HEK293 (cell line): ENCODE measurements around the gene ARPC2.

Experiments used
- CTCF ChIA-PET: fragments of 350-600 bp; formaldehyde crosslinking; extraction: SDS; loops from one replicate; lab custom pipeline; 2021; ENCODE audit warnings: antibody characterized with exemption; lab: Yijun Ruan, JAX
- POLR2A ChIA-PET: fragments of 300-600 bp; formaldehyde crosslinking; extraction: SDS; loops from one replicate; lab custom pipeline; 2020; ENCODE audit warnings: antibody characterized with exemption, inconsistent platforms; lab: Yijun Ruan, JAX
- H3K27ac ChIP-seq: fragments of 200-500 bp; sonication (Bioruptor generic); 2 replicates; pipeline ENCODE4 v1.5.1; 2014; ENCODE audit warnings: low read depth, low read length, control low read depth, inconsistent platforms; ENCODE audit errors: extremely low read depth
- H3K36me3 ChIP-seq, 2 experiments: fragments of 200-500 bp in 1 of 2; sonication (Bioruptor generic) in 1 of 2; 1 replicate in 1 of 2; 2 replicates in 1 of 2; pipeline ENCODE4 v1.5.1; 2014 to 2017; ENCODE audit warnings: inconsistent platforms in 2 of 2, low read length in 2 of 2; ENCODE audit not compliant: control insufficient read depth in 2 of 2, insufficient read depth in 1 of 2
- H3K4me1 ChIP-seq: fragments of 200-500 bp; sonication (Bioruptor generic); 2 replicates; pipeline ENCODE4 v1.5.1; 2014; ENCODE audit warnings: mild to moderate bottlenecking, low read length, inconsistent platforms; ENCODE audit not compliant: control insufficient read depth, insufficient read depth
- H3K4me3 ChIP-seq: 2 replicates; pipeline ENCODE4 v1.5.1; 2011; ENCODE audit warnings: low read depth, mild to moderate bottlenecking, control low read depth, low read length, moderate library complexity
- H3K9me3 ChIP-seq: fragments of 200-500 bp; sonication (Bioruptor generic); 2 replicates; pipeline ENCODE4 v1.5.1; 2014; ENCODE audit warnings: low read depth, low read length, inconsistent platforms; ENCODE audit not compliant: control insufficient read depth, insufficient read depth
- GLIS2 ChIP-seq: fragments of 450-650 bp; formaldehyde crosslinking; IDR thresholded peaks from 2 replicates; pipeline ENCODE4 v1.5.1; 2016; ENCODE audit warnings: missing biosample characterization, missing genetic modification characterization
- KLF7 ChIP-seq: fragments of 450-650 bp; formaldehyde crosslinking; IDR thresholded peaks from 2 replicates; pipeline ENCODE4 v1.5.1; 2016; ENCODE audit warnings: missing biosample characterization, missing genetic modification characterization, borderline replicate concordance
- KLF8 ChIP-seq: fragments of 450-650 bp; formaldehyde crosslinking; IDR thresholded peaks from 2 replicates; pipeline ENCODE4 v1.5.1; 2016; ENCODE audit warnings: missing biosample characterization, missing genetic modification characterization
- KLF9 ChIP-seq: fragments of 450-650 bp; formaldehyde crosslinking; IDR thresholded peaks from 2 replicates; pipeline ENCODE4 v1.5.1; 2016; ENCODE audit warnings: missing biosample characterization, missing genetic modification characterization, low read depth
- PRDM10 ChIP-seq: fragments of 450-650 bp; formaldehyde crosslinking; IDR thresholded peaks from 2 replicates; pipeline ENCODE4 v1.5.1; 2016; ENCODE audit warnings: missing biosample characterization, missing genetic modification characterization
- SP3 ChIP-seq: fragments of 450-650 bp; formaldehyde crosslinking; IDR thresholded peaks from 2 replicates; pipeline ENCODE4 v1.5.1; 2016; ENCODE audit warnings: missing biosample characterization, missing genetic modification characterization
- YY1 ChIP-seq: fragments of 450-650 bp; formaldehyde crosslinking; IDR thresholded peaks from 2 replicates; pipeline ENCODE4 v1.5.1; 2018; ENCODE audit warnings: missing biosample characterization, missing genetic modification characterization
- ZBTB17 ChIP-seq: fragments of 450-650 bp; formaldehyde crosslinking; IDR thresholded peaks from 2 replicates; pipeline ENCODE4 v1.5.1; 2016; ENCODE audit warnings: missing biosample characterization, missing genetic modification characterization
- ZBTB20 ChIP-seq: fragments of 450-650 bp; formaldehyde crosslinking; IDR thresholded peaks from 2 replicates; pipeline ENCODE4 v1.5.1; 2016; ENCODE audit warnings: missing biosample characterization, missing genetic modification characterization
- ZEB2 ChIP-seq: fragments of 450-650 bp; formaldehyde crosslinking; IDR thresholded peaks from 2 replicates; pipeline ENCODE4 v1.5.1; 2016; ENCODE audit warnings: missing biosample characterization, missing genetic modification characterization
- ZNF24 ChIP-seq: fragments of 450-650 bp; formaldehyde crosslinking; IDR thresholded peaks from 2 replicates; pipeline ENCODE4 v1.5.1; 2016; ENCODE audit warnings: missing biosample characterization, missing genetic modification characterization
- ZNF391 ChIP-seq: fragments of 450-650 bp; formaldehyde crosslinking; IDR thresholded peaks from 2 replicates; pipeline ENCODE4 v1.5.1; 2016; ENCODE audit warnings: low read depth, missing biosample characterization, missing genetic modification characterization, borderline replicate concordance
- ZNF513 ChIP-seq: fragments of 450-650 bp; IDR thresholded peaks from 2 replicates; pipeline ENCODE4 v1.5.1; 2018; ENCODE audit warnings: missing biosample characterization, missing genetic modification characterization
- ZNF529 ChIP-seq: fragments of 450-650 bp; formaldehyde crosslinking; IDR thresholded peaks from 2 replicates; pipeline ENCODE4 v1.5.1; 2017; ENCODE audit warnings: missing genetic modification characterization, missing biosample characterization; ENCODE audit not compliant: insufficient replicate concordance
- ZNF629 ChIP-seq: fragments of 450-650 bp; formaldehyde crosslinking; IDR thresholded peaks from 2 replicates; pipeline ENCODE4 v1.5.1; 2017; ENCODE audit warnings: missing biosample characterization, missing genetic modification characterization
- ZNF76 ChIP-seq: fragments of 450-650 bp; formaldehyde crosslinking; IDR thresholded peaks from 2 replicates; pipeline ENCODE4; 2016; ENCODE audit warnings: low read depth, missing biosample characterization, missing genetic modification characterization, borderline replicate concordance
- ZNF777 ChIP-seq: fragments of 450-650 bp; formaldehyde crosslinking; IDR thresholded peaks from 2 replicates; pipeline ENCODE4 v1.5.1; 2017; ENCODE audit warnings: missing biosample characterization, missing genetic modification characterization, borderline replicate concordance
- ZNF785 ChIP-seq: fragments of 450-650 bp; formaldehyde crosslinking; IDR thresholded peaks from 2 replicates; pipeline ENCODE4 v1.5.1; 2016; ENCODE audit warnings: missing biosample characterization, missing genetic modification characterization
- ZNF843 ChIP-seq: fragments of 450-650 bp; formaldehyde crosslinking; IDR thresholded peaks from 2 replicates; pipeline ENCODE4 v1.5.1; 2016; ENCODE audit warnings: missing biosample characterization, missing genetic modification characterization
- ZXDB ChIP-seq: fragments of 450-650 bp; formaldehyde crosslinking; IDR thresholded peaks from 2 replicates; pipeline ENCODE4 v1.5.1; 2016; ENCODE audit warnings: missing biosample characterization, missing genetic modification characterization
- TF ChIP-seq, protein P1 (sequence below): fragments of 450-650 bp; formaldehyde crosslinking; conservative IDR thresholded peaks from 2 replicates; pipeline ENCODE4 v1.5.1; 2016; ENCODE audit warnings: low read depth, missing biosample characterization, missing genetic modification characterization
- TF ChIP-seq, protein P2 (sequence below): fragments of 450-650 bp; formaldehyde crosslinking; conservative IDR thresholded peaks from 2 replicates; pipeline ENCODE4 v1.5.1; 2016; ENCODE audit warnings: low read depth, missing biosample characterization, missing genetic modification characterization

ARPC2 gene

DNA sequence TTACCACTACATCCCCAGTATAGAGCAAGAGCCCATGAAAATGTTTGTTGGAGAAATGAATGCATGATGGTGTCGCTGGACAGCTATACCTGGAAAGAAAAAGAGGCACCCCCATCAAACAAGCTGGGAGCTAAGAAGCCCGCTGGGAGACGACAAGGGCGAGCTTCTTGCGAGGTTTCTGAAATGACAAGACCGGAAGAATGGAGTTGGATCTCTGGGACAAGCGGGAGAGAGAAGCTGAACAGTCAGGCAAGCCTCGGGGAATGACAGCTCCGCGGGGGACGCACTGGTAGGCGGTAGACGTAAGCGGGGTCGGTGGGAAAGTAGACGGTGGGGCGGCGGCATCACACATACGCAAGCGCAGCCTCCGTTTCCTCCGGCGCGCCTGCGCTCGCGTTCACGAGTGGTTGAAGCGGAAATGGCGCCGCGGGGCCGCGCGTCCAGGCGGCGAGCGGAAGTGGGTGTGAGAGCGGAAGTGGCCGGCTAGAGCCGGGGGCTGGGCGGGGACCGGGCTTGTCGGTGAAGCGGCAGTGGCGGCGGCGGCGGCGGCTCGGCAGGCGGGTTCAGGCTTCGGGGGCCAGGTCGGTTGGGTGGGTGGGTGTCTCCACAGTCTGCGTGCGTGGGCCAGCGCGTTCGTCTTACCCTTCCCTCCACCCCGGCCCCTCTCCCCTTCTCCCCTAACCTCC is at the start of gene ARPC2:
ARPC2 (plus strand) TSS at position 516 of the 686 bp plus-strand sequence. CDS start 282 bp downstream, outside the sequence.
- ChIA-PET CTCF (interaction anchor here (1.8 kb wide), 1 partner anchor 14 kb away, joined by 3 read pairs; no protein-coding TSS in a partner anchor), POLR2A (interaction anchor here (0.7 to 1.4 kb wide), 4 partner anchors 9 to 53 kb away, joined by 3 to 9 read pairs (median 6); partner anchors contain the start of genes AAMP and PNKD)
- Histone ChIP-seq H3K4me1 (peaks cover 19% of the 10 kb centered on the region; the same call in 1 of the 2 replicates), H3K4me3 (peak within 1 kb of the TSS; percentile 95), H3K27ac (peak within 1 kb of the TSS; percentile 81), H3K36me3 (peaks cover 0 to 18% of the 10 kb centered on the region in 2 experiments; a peak in 2 of 3 replicates), H3K9me3 (no peaks in the 10 kb centered on the region)
- TF ChIP-seq ZEB2 (tag by site-specific recombination) (peak; percentile 61), ZNF843 (tag by site-specific recombination) (0 out of 2 replicates have a peak, but pooled peaks have one; percentile 49), ZNF76 (tag by site-specific recombination) (peak; percentile 66; the same call in 1 of the 2 replicates), SP3 (peak; percentile 17; the same call in 1 of the 2 replicates), GLIS2 (tag by site-specific recombination) (peak; percentile 90), ZNF513 (tag by site-specific recombination) (no peak), ZXDB (tag by site-specific recombination) (peak; percentile 56; the same call in 1 of the 2 replicates), ZNF391 (tag by site-specific recombination) (peak; percentile 45; the same call in 1 of the 2 replicates), ZNF629 (tag by site-specific recombination) (peak; percentile 67), ZNF785 (tag by site-specific recombination) (no peak), ZNF24 (tag by site-specific recombination) (0 out of 2 replicates have a peak, but pooled peaks have one; percentile 38), KLF7 (tag by site-specific recombination) (no peak), KLF9 (tag by site-specific recombination) (peak; percentile 80), YY1 (tag by site-specific recombination) (peak; percentile 20; the same call in 1 of the 2 replicates), KLF8 (tag by site-specific recombination) (peak; percentile 10; the same call in 1 of the 2 replicates), ZNF777 (tag by site-specific recombination) (0 out of 2 replicates have a peak, but pooled peaks have one; percentile 56), PRDM10 (tag by site-specific recombination) (peak; percentile 31; the same call in 1 of the 2 replicates), ZBTB17 (tag by site-specific recombination) (0 out of 2 replicates have a peak, but pooled peaks have one; percentile 33), ZNF529 (tag by site-specific recombination) (no peak), ZBTB20 (tag by site-specific recombination) (no peak)
- TF ChIP-seq, protein P1, sequence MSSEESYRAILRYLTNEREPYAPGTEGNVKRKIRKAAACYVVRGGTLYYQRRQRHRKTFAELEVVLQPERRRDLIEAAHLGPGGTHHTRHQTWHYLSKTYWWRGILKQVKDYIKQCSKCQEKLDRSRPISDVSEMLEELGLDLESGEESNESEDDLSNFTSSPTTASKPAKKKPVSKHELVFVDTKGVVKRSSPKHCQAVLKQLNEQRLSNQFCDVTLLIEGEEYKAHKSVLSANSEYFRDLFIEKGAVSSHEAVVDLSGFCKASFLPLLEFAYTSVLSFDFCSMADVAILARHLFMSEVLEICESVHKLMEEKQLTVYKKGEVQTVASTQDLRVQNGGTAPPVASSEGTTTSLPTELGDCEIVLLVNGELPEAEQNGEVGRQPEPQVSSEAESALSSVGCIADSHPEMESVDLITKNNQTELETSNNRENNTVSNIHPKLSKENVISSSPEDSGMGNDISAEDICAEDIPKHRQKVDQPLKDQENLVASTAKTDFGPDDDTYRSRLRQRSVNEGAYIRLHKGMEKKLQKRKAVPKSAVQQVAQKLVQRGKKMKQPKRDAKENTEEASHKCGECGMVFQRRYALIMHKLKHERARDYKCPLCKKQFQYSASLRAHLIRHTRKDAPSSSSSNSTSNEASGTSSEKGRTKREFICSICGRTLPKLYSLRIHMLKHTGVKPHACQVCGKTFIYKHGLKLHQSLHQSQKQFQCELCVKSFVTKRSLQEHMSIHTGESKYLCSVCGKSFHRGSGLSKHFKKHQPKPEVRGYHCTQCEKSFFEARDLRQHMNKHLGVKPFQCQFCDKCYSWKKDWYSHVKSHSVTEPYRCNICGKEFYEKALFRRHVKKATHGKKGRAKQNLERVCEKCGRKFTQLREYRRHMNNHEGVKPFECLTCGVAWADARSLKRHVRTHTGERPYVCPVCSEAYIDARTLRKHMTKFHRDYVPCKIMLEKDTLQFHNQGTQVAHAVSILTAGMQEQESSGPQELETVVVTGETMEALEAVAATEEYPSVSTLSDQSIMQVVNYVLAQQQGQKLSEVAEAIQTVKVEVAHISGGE: peak; percentile 81
- TF ChIP-seq, protein P2, sequence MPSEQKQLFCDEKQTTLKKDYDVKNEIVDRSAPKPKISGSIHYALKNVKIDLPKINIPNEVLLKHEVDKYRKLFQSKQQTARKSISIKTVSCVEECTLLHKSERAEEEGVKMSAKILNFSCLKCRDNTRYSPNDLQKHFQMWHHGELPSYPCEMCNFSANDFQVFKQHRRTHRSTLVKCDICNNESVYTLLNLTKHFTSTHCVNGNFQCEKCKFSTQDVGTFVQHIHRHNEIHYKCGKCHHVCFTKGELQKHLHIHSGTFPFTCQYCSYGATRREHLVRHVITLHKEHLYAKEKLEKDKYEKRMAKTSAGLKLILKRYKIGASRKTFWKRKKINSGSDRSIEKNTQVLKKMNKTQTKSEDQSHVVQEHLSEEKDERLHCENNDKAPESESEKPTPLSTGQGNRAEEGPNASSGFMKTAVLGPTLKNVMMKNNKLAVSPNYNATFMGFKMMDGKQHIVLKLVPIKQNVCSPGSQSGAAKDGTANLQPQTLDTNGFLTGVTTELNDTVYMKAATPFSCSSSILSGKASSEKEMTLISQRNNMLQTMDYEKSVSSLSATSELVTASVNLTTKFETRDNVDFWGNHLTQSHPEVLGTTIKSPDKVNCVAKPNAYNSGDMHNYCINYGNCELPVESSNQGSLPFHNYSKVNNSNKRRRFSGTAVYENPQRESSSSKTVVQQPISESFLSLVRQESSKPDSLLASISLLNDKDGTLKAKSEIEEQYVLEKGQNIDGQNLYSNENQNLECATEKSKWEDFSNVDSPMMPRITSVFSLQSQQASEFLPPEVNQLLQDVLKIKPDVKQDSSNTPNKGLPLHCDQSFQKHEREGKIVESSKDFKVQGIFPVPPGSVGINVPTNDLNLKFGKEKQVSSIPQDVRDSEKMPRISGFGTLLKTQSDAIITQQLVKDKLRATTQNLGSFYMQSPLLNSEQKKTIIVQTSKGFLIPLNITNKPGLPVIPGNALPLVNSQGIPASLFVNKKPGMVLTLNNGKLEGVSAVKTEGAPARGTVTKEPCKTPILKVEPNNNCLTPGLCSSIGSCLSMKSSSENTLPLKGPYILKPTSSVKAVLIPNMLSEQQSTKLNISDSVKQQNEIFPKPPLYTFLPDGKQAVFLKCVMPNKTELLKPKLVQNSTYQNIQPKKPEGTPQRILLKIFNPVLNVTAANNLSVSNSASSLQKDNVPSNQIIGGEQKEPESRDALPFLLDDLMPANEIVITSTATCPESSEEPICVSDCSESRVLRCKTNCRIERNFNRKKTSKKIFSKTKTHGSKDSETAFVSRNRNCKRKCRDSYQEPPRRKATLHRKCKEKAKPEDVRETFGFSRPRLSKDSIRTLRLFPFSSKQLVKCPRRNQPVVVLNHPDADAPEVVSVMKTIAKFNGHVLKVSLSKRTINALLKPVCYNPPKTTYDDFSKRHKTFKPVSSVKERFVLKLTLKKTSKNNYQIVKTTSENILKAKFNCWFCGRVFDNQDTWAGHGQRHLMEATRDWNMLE: no peak
